Kidney (tissue), 14 donors: Measurements from ENCODE around the gene ALOX5. TPM values are rescaled to one million over a fixed set of nuclear protein-coding genes. Genes with fewer than 3 reads are reported as not detected.
"Not testable (repeated sequence)": the region's sequence is repeated elsewhere in the genome, so short reads cannot be mapped to it uniquely, and the experiment has no call there.

Source experiments
- DNase-seq, 5 donors: peaks; one replicate each; pipeline ENCODE4 v3.0.0-alpha.2; 2013 to 2020
- FAIRE-seq: peaks from 2 replicates; lab custom pipeline; 2012; peaks lifted over from hg19 to GRCh38; lab: Jason Lieb, UNC
- H3K27ac ChIP-seq, 2 donors: one replicate each; pipeline ENCODE4 v1.7.0; 2013; ENCODE audit warnings: low read depth in 2 of 2, low read length in 2 of 2, inconsistent platforms in 1 of 2
- H3K27me3 ChIP-seq: one replicate; pipeline ENCODE4 v1.7.1; 2013; ENCODE audit warnings: low read length, inconsistent platforms; ENCODE audit not compliant: control insufficient read depth, insufficient read depth
- H3K36me3 ChIP-seq, 3 donors: one replicate each; pipeline versions ENCODE4 v1.7.0 to v1.7.1; 2013; ENCODE audit warnings: low read length in 3 of 3, control low read depth in 1 of 3, inconsistent platforms in 1 of 3; ENCODE audit not compliant: insufficient read depth in 3 of 3, control insufficient read depth in 2 of 3
- H3K4me1 ChIP-seq, 3 donors: one replicate each; pipeline versions ENCODE4 v1.7.0 to v1.7.1; 2013; ENCODE audit warnings: low read length in 3 of 3, inconsistent platforms in 1 of 3, low read depth in 1 of 3; ENCODE audit not compliant: control insufficient read depth in 2 of 3, insufficient read depth in 2 of 3
- H3K4me3 ChIP-seq, 3 donors: one replicate each; pipeline versions ENCODE4 v1.7.0 to v1.8.1; 2013; ENCODE audit warnings: low read length in 3 of 3, control low read depth in 1 of 3, inconsistent platforms in 1 of 3
- H3K9ac ChIP-seq, 3 donors: one replicate each; pipeline versions ENCODE4 v1.7.0 to v1.7.1; 2013; ENCODE audit warnings: low read length in 3 of 3, control low read depth in 1 of 3, inconsistent platforms in 1 of 3
- H3K9me3 ChIP-seq, 3 donors: one replicate each; pipeline versions ENCODE4 v1.7.0 to v1.7.1; 2013; ENCODE audit warnings: low read length in 3 of 3, control low read depth in 1 of 3, inconsistent platforms in 1 of 3; ENCODE audit not compliant: control insufficient read depth in 2 of 3, insufficient read depth in 1 of 3
- CTCF ChIP-seq: IDR thresholded peaks from 3 replicates; pipeline ENCODE4 v1.5.1; 2012; ENCODE audit warnings: mild to moderate bottlenecking, moderate library complexity, borderline replicate concordance; ENCODE audit not compliant: insufficient read depth; ENCODE audit errors: extremely low read depth
- intact Hi-C: fragments of 100-400 bp; cut with DNase I; formaldehyde crosslinking; loops from one replicate; pipeline ENCODE4 v1.11.1; 2022
- polyA plus RNA-seq: library from polyadenylated mRNA; stranded (reverse); fragments of 350-450 nt; fragmentation: Illumina TruSeq; extraction: RNeasy Lipid Tissue Mini Kit (QIAGEN cat#74804); gene quantifications from one replicate; pipeline ENCODE4 v1.2.3, GENCODE V29; 2014; ENCODE audit warnings: low read depth, low replicate concordance; ENCODE audit not compliant: insufficient read depth
- total RNA-seq: library from RNA; stranded (reverse); fragmentation: NEBNext Ultra II Directional; extraction: Animal tissue kit (Norgen Biotek cat#: 25700); gene quantifications from one replicate; pipeline ENCODE4 v1.2.1, GENCODE V29; 2021
- donor health status: control.
- donor health status: control.
- donor health status: control.
- donor health status: control.
- donor health status: control.
- donor health status: DM: yes; HTN: yes; CAD: no.
- donor health status: Normal renal cell carcinoma (clear cell type).

The ALOX5 gene
- total and polyA plus RNA-seq, 2 donors from 2014 or later, result 2.5 to 58.1 TPM

DNA sequence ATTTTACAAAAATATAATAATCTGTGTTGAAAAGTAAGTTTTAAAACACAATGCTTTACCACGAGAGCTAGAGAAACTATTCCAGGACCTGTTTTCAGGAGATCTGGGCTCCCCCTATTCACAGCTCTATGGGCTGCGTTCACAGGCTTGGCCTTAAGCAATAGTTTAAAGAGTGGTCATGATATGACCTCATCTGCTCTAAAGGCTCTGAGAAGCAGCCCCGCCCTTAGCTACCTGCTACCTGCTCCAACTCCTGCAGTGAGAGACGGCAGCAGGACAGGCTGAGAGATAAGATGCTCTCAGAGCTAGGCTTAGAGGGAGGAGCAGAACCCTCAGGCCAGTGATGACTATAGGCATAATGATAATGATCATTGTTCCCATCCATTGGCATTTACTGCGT lies 12.6 kb downstream of the ALOX5 start:
- intact Hi-C loops, result no loop called here
- TF ChIP-seq CTCF, result no peak
- Histone ChIP-seq H3K36me3 (no peaks in the 10 kb centered on the region), H3K4me1 (no peaks in the 10 kb centered on the region), H3K4me3 (no peak overlapping the region), H3K27me3 (no peaks in the 10 kb centered on the region), H3K9ac (no peak overlapping the region), H3K27ac (no peak overlapping the region), H3K9me3 (no peaks in the 10 kb centered on the region)
- DNase-seq, result no peak
- FAIRE-seq, result no peak

DNA sequence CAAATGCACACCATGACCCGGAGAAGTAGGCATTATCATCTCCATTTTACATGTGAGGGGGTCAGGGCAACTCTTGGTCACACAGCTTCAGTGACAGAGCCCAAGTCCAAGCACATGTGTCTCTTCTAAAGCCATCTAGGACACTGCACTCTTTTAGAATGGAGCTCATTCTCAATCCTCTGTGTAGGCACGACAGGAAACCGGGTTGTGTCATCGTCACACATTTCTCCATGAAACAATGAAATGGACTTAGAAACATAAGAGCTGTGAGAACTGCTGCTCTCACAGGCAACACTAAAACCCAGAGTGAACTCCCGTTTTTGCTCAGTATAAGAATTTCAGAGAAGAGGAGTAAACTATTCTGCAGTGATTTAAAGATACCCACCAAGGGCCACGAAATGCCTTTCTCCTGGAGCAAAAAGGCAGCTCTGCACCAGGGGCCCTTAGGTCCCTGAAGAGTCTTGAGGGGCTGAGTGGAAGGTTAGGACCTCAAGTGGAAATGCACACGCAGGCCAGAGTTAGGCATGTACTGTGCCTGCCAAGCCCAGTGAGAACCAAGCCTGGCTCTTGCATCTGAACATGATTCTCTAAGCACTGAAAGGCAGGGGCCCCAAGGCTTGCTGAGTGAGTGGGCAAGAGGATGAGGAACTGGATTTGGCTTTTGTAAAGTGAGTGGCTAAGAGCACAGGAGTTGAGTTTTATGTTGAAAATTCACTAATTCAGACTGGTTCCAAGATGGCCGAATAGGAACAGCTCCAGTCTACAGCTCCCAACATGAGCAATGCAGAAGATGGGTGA lies 13.3 kb downstream of the ALOX5 start:
- no peaks in the 10 kb centered on the region for H3K9me3 ChIP-seq
- FAIRE-seq, result no peak
- no peak overlapping the region for H3K27ac ChIP-seq
- no peaks in the 10 kb centered on the region for H3K36me3 ChIP-seq
- no peaks in the 10 kb centered on the region for H3K27me3 ChIP-seq
- no peak overlapping the region for H3K9ac ChIP-seq
- intact Hi-C loops, result no loop called here
- TF ChIP-seq CTCF, result no peak
- no peaks in the 10 kb centered on the region for H3K4me1 ChIP-seq
- DNase-seq, result no peak
- no peak overlapping the region for H3K4me3 ChIP-seq

GRCh38 chr10:45389671-45390070 lies 15.7 kb downstream of the ALOX5 start:
- H3K27me3 ChIP-seq, intact Hi-C loops, FAIRE-seq, DNase-seq, H3K4me1 ChIP-seq, H3K4me3 ChIP-seq, H3K9me3 ChIP-seq, H3K36me3 ChIP-seq, H3K27ac ChIP-seq, H3K9ac ChIP-seq: not testable (repeated sequence)

DNA sequence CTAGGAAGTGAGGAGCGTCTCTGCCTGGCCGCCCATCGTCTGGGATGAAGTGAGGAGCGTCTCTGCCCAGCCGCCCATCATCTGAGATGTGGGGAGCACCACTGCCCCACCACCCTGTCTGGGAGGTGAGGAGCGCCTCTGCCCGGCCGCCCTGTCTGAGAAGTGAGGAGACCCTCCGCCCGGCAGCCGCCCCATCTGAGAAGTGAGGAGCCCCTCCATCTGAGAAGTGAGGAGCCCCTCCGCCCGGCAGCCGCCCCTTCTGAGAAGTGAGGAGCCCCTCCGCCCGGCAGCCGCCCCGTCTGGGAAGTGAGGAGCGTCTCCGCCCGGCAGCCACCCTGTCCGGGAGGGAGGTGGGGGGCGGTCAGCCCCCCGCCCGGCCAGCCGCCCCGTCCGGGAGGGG lies 17.6 kb downstream of the ALOX5 start:
- DNase-seq, FAIRE-seq, H3K27me3 ChIP-seq, H3K9ac ChIP-seq, H3K9me3 ChIP-seq, intact Hi-C loops, H3K27ac ChIP-seq, H3K36me3 ChIP-seq, H3K4me3 ChIP-seq, H3K4me1 ChIP-seq: not testable (repeated sequence)
